Activated T-helper 9 cell treated with anti-CD3 and anti-CD28 coated beads, Interleukin-2, amount 50 U/mL, for 16 hours (primary cell): Measurements from ENCODE around the gene PAK6.

Source experiments
- DNase-seq: peaks from one replicate; pipeline ENCODE4 v3.0.0-alpha.2; 2020; ENCODE audit warnings: low read depth

The PAK6 gene

GRCh38 chr15:40241269-40242212 is 2.7 kb downstream of the PAK6 start:
- DNase-seq, result no peak

- DNase-seq, result no peak
Observed at GRCh38 chr15:40242213-40242599, 3.3 kb downstream of the PAK6 start.

GRCh38 chr15:40242601-40243000 is 3.7 kb downstream of the PAK6 start:
- no peak for DNase-seq

GRCh38 chr15:40243126-40243810 is 4.4 kb downstream of the PAK6 start:
- DNase-seq, result no peak

GRCh38 chr15:40244961-40245523 is 6.2 kb downstream of the PAK6 start:
- DNase-seq, result no peak

- no peak for DNase-seq
Observed at GRCh38 chr15:40245666-40246450, 7.0 kb downstream of the PAK6 start.

- DNase-seq, result no peak
Observed at GRCh38 chr15:40246496-40247280, 7.8 kb downstream of the PAK6 start.

GRCh38 chr15:40247406-40247971 is 8.6 kb downstream of the PAK6 start:
- no peak for DNase-seq

- no peak for DNase-seq
Observed at GRCh38 chr15:40248006-40248783, 9.3 kb downstream of the PAK6 start.

GRCh38 chr15:40249477-40250303 is 10.8 kb downstream of the PAK6 start:
- DNase-seq, result no peak

GRCh38 chr15:40250304-40250656 is 11.4 kb downstream of the PAK6 start:
- no peak for DNase-seq

GRCh38 chr15:40250771-40251483 is 12.1 kb downstream of the PAK6 start:
- no peak for DNase-seq

GRCh38 chr15:40251486-40252140 is 12.8 kb downstream of the PAK6 start:
- no peak for DNase-seq

GRCh38 chr15:40252141-40252437 is 13.2 kb downstream of the PAK6 start:
- no peak for DNase-seq

GRCh38 chr15:40252438-40253166 is 13.7 kb downstream of the PAK6 start:
- no peak for DNase-seq

- no peak for DNase-seq
Observed at GRCh38 chr15:40253167-40253790, 14.4 kb downstream of the PAK6 start.

GRCh38 chr15:40254452-40254851 is 15.6 kb downstream of the PAK6 start:
- DNase-seq, result no peak
